Gastrocnemius medialis (tissue), 4 donors: Measurements from ENCODE around the gene CSF1. TPM values are rescaled to one million over a fixed set of nuclear protein-coding genes. Genes with fewer than 3 reads are reported as not detected.

Experiments used
- ATAC-seq, 2 donors: fragments of 150-250 bp; one replicate each; pipeline ENCODE4 v1.9.1; 2016
- DNase-seq, 2 donors: peaks; one replicate each; pipeline ENCODE4 v3.0.0-alpha.2; 2019
- H3K27ac ChIP-seq, 4 donors: fragments of 200-600 bp; sonication (generic); 1 replicate in 1 of 4; 2 replicates in 3 of 4; pipeline ENCODE4 v1.5.1; 2016 to 2018; ENCODE audit warnings: mild to moderate bottlenecking in 2 of 4, moderate library complexity in 1 of 4
- H3K27me3 ChIP-seq, 3 donors: fragments of 200-600 bp; sonication (generic) in 2 of 3; 1 replicate in 1 of 3; 2 replicates in 2 of 3; pipeline versions ENCODE4 v1.5.1 to v1.6.0; 2016 to 2019; ENCODE audit warnings: mild to moderate bottlenecking in 1 of 3, moderate library complexity in 1 of 3
- H3K36me3 ChIP-seq, 2 donors: fragments of 200-600 bp; sonication (generic) in 1 of 2; one replicate each; pipeline ENCODE4 v1.5.1; 2017 to 2018
- H3K4me1 ChIP-seq, 2 donors: fragments of 200-600 bp; sonication (generic) in 1 of 2; one replicate each; pipeline ENCODE4 v1.5.1; 2016 to 2017; ENCODE audit warnings: mild to moderate bottlenecking in 2 of 2
- H3K4me3 ChIP-seq, 4 donors: fragments of 200-600 bp; sonication (generic) in 3 of 4; 1 replicate in 1 of 4; 2 replicates in 3 of 4; pipeline ENCODE4 v1.5.1; 2016 to 2019; ENCODE audit warnings: mild to moderate bottlenecking in 2 of 4
- H3K9me3 ChIP-seq, 3 donors: fragments of 200-600 bp; sonication (generic) in 2 of 3; 1 replicate in 1 of 3; 2 replicates in 2 of 3; pipeline ENCODE4 v1.5.1; 2016 to 2019
- CTCF ChIP-seq, 5 experiments: fragments of 450-650 bp in 3 of 5; fragments of 200-600 bp in 2 of 5; sonication (generic) in 2 of 5; IDR thresholded peaks in 4 of 5; conservative IDR thresholded peaks in 1 of 5; 1 replicate in 4 of 5; 2 replicates in 1 of 5; pipeline ENCODE4 v1.5.1; 2016 to 2019; ENCODE audit warnings: antibody characterized with exemption in 5 of 5, mild to moderate bottlenecking in 3 of 5, moderate library complexity in 3 of 5
- POLR2A ChIP-seq, 2 donors: fragments of 450-650 bp; IDR thresholded peaks; one replicate each; pipeline ENCODE4 v1.6.1; 2017; ENCODE audit warnings: antibody characterized with exemption in 2 of 2, mild to moderate bottlenecking in 2 of 2, moderate library complexity in 2 of 2
- in situ Hi-C, 4 donors: fragments of 200-750 bp; cut with MboI; loops; one replicate each; pipeline versions ENCODE4 v1.15.0 to v1.8.0; 2017; ENCODE audit warnings: low sequenced_read_pairs in 4 of 4
- intact Hi-C: fragments of 100-400 bp; cut with DNase I; formaldehyde crosslinking; loops from one replicate; pipeline ENCODE4 v1.15.1; 2023; ENCODE audit warnings: low total_unique reads
- total RNA-seq, 4 donors: library from RNA; depleted of rRNA; stranded (reverse); fragments of >200 nt; gene quantifications; one replicate each; pipeline versions ENCODE4 v1.1.0 to v1.2.3, GENCODE V29; 2016

Gene CSF1
- total RNA-seq, 4 donors from 2014 or later = 14.6 to 31.1 (median 19.6) TPM

GRCh38 chr1:109912214-109912861 lies 1.7 kb downstream of the CSF1 start:
- peak overlapping the region; percentile 62 to 79 (median 70) for H3K4me3 ChIP-seq
- no peaks in the 10 kb centered on the region for H3K9me3 ChIP-seq
- intact Hi-C loops = loop anchor here (5.0 kb wide), 1 partner anchor 90 kb away; no protein-coding TSS in a partner anchor
- peak overlapping the region; percentile 50 to 87 (median 82) for H3K27ac ChIP-seq
- no peak for DNase-seq
- TF ChIP-seq POLR2A (IDR thresholded peaks at IDR 0.05) (no peak), CTCF (IDR thresholded peaks at IDR 0.05 in 4 of 5, conservative IDR thresholded peaks at IDR 0.05 in 1 of 5) (no peak)
- peaks cover 35% of the 10 kb centered on the region in 2 donors for H3K4me1 ChIP-seq
- in situ Hi-C loops = no loop called here
- peaks cover 0 to 20% of the 10 kb centered on the region in 2 donors for H3K36me3 ChIP-seq
- ATAC-seq = no peak
- H3K27me3 ChIP-seq = no peaks in the 10 kb centered on the region

- peak overlapping the region; percentile 62 to 79 (median 70) for H3K4me3 ChIP-seq
- no peaks in the 10 kb centered on the region for H3K9me3 ChIP-seq
- ATAC-seq (no peak), DNase-seq (no peak)
- TF ChIP-seq POLR2A (IDR thresholded peaks at IDR 0.05) (no peak), CTCF (IDR thresholded peaks at IDR 0.05 in 4 of 5, conservative IDR thresholded peaks at IDR 0.05 in 1 of 5) (no peak)
- H3K27me3 ChIP-seq = no peaks in the 10 kb centered on the region
- peak overlapping the region; percentile 50 to 87 (median 82) for H3K27ac ChIP-seq
- intact Hi-C loops (loop anchor here (5.0 kb wide), 1 partner anchor 91 kb away; no protein-coding TSS in a partner anchor), in situ Hi-C loops (no loop called here)
- H3K36me3 ChIP-seq = peaks cover 0 to 25% of the 10 kb centered on the region in 2 donors
- peaks cover 35% of the 10 kb centered on the region in 2 donors for H3K4me1 ChIP-seq
Measured at GRCh38 chr1:109912873-109913272, 2.2 kb downstream of the CSF1 start.

- Histone ChIP-seq H3K36me3 (peaks cover 0 to 31% of the 10 kb centered on the region in 2 donors), H3K27ac (peak overlapping the region; percentile 50 to 87 (median 82)), H3K4me1 (peaks cover 35% of the 10 kb centered on the region in 2 donors), H3K9me3 (no peaks in the 10 kb centered on the region), H3K27me3 (no peaks in the 10 kb centered on the region), H3K4me3 (peak overlapping the region; percentile 62 to 79 (median 70))
- DNase-seq = no peak
- in situ Hi-C loops = no loop called here
- TF ChIP-seq POLR2A (IDR thresholded peaks at IDR 0.05) (no peak), CTCF (IDR thresholded peaks at IDR 0.05 in 4 of 5, conservative IDR thresholded peaks at IDR 0.05 in 1 of 5) (no peak)
- ATAC-seq = no peak
- intact Hi-C loops = loop anchor here (5.0 kb wide), 1 partner anchor 91 kb away; no protein-coding TSS in a partner anchor
Measured at GRCh38 chr1:109913360-109913879, 2.8 kb downstream of the CSF1 start.

- no peaks in the 10 kb centered on the region for H3K9me3 ChIP-seq
- DNase-seq = peak in 1 of 2 donors; percentile 65
- intact Hi-C loops (loop anchor here (5.0 kb wide), 1 partner anchor 92 kb away; no protein-coding TSS in a partner anchor), in situ Hi-C loops (loop anchor here in 1 of 4 donors (5.0 kb wide), 1 partner anchor 68 kb away; the partner anchor contains the start of gene AHCYL1)
- ATAC-seq = no peak
- peak overlapping the region in 3 of 4 donors; percentile 26 to 87 (median 50) for H3K27ac ChIP-seq
- H3K4me3 ChIP-seq = no peak overlapping the region
- TF ChIP-seq CTCF (IDR thresholded peaks at IDR 0.05 in 4 of 5, conservative IDR thresholded peaks at IDR 0.05 in 1 of 5) (no peak), POLR2A (IDR thresholded peaks at IDR 0.05) (no peak)
- H3K4me1 ChIP-seq = peaks cover 28 to 35% of the 10 kb centered on the region in 2 donors
- peaks cover 0 to 37% of the 10 kb centered on the region in 2 donors for H3K36me3 ChIP-seq
- no peaks in the 10 kb centered on the region for H3K27me3 ChIP-seq
Measured at GRCh38 chr1:109914587-109915240, 4.1 kb downstream of the CSF1 start.
